ENCODE measurements around the gene CLDN1. TPM values are rescaled to one million over a fixed set of nuclear protein-coding genes. Genes with fewer than 3 reads are reported as not detected.
A peak's percentile ranks its signal among the peaks of the same experiment; 100 is the strongest.

CLDN1 gene
- total and polyA plus RNA-seq, 2 of the 13 experiments (the other 11 are each of a cell fraction or from before 2014, with no cell fraction given) = 42.7 to 51.6 TPM

DNA sequence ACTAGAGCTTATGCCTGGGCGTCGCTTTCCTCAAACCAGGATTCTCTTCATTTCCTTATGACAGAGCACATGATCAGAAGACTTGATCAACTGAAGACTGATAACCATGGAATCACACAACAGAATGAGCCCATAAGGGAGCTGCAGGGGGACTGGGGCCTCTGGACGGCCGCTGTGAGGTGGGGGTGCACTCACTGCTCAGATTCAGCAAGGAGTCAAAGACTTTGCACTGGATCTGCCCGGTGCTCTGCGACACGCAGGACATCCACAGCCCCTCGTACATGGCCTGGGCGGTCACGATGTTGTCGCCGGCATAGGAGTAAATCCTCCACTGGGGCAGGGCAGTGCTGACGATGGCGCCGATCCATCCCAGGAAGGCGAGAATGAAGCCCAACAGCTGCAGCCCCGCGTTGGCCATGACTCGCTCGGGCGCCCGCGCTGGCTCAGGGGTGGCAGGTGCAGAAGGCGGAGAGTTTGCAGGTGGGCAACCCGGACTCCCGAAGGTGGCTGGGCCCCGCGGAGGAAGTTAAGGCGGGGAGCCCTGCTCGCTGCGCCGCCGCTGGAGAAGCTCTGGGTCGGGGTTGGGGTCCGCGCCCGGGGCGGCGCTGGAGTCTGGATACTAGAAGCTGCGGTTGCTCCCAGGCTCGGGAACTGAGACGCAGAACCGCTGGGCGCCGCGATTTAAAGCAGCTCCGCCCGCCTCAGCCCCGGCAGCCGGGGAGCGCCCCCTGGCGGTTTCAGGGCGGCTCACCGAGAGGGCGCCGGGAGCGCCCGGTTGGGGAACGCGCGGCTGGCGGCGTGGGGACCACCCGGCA, at the start of gene CLDN1 (continued):
- TF ChIP-seq, protein P1, sequence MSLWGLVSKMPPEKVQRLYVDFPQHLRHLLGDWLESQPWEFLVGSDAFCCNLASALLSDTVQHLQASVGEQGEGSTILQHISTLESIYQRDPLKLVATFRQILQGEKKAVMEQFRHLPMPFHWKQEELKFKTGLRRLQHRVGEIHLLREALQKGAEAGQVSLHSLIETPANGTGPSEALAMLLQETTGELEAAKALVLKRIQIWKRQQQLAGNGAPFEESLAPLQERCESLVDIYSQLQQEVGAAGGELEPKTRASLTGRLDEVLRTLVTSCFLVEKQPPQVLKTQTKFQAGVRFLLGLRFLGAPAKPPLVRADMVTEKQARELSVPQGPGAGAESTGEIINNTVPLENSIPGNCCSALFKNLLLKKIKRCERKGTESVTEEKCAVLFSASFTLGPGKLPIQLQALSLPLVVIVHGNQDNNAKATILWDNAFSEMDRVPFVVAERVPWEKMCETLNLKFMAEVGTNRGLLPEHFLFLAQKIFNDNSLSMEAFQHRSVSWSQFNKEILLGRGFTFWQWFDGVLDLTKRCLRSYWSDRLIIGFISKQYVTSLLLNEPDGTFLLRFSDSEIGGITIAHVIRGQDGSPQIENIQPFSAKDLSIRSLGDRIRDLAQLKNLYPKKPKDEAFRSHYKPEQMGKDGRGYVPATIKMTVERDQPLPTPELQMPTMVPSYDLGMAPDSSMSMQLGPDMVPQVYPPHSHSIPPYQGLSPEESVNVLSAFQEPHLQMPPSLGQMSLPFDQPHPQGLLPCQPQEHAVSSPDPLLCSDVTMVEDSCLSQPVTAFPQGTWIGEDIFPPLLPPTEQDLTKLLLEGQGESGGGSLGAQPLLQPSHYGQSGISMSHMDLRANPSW (CRISPR knock-in tag; IDR thresholded peaks at IDR 0.05; ENCODE audit: borderline replicate concordance) = no peak; the same call in 1 of the 2 replicates
- TF ChIP-seq NR2F2 (IDR thresholded peaks at IDR 0.05; ENCODE audit: borderline replicate concordance, low read depth) = no peak; the same call in 1 of the 2 replicates
- TF ChIP-seq ZNF768 (CRISPR knock-in tag; IDR thresholded peaks at IDR 0.05) = peak; percentile 72; the same call in 1 of the 2 replicates
- TF ChIP-seq ZNF224 (CRISPR knock-in tag; IDR thresholded peaks at IDR 0.05) = 0 out of 2 replicates have a peak, but pooled peaks have one; percentile 34
- TF ChIP-seq EZH2 (conservative IDR thresholded peaks at IDR 0.05; ENCODE audit: low read depth, low read length) = no peak
- no peak for TF ChIP-seq ZNF326 (CRISPR knock-in tag; IDR thresholded peaks at IDR 0.05; ENCODE audit: borderline replicate concordance)
- TF ChIP-seq, protein P2, sequence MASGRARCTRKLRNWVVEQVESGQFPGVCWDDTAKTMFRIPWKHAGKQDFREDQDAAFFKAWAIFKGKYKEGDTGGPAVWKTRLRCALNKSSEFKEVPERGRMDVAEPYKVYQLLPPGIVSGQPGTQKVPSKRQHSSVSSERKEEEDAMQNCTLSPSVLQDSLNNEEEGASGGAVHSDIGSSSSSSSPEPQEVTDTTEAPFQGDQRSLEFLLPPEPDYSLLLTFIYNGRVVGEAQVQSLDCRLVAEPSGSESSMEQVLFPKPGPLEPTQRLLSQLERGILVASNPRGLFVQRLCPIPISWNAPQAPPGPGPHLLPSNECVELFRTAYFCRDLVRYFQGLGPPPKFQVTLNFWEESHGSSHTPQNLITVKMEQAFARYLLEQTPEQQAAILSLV (CRISPR knock-in tag; IDR thresholded peaks at IDR 0.05; ENCODE audit: borderline replicate concordance) = no peak; the same call in 1 of the 2 replicates
- TF ChIP-seq, protein P3, sequence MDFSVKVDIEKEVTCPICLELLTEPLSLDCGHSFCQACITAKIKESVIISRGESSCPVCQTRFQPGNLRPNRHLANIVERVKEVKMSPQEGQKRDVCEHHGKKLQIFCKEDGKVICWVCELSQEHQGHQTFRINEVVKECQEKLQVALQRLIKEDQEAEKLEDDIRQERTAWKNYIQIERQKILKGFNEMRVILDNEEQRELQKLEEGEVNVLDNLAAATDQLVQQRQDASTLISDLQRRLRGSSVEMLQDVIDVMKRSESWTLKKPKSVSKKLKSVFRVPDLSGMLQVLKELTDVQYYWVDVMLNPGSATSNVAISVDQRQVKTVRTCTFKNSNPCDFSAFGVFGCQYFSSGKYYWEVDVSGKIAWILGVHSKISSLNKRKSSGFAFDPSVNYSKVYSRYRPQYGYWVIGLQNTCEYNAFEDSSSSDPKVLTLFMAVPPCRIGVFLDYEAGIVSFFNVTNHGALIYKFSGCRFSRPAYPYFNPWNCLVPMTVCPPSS (IDR thresholded peaks at IDR 0.05) = no peak
- no peak for TF ChIP-seq ZNF713 (CRISPR knock-in tag; IDR thresholded peaks at IDR 0.05)
- no peak for TF ChIP-seq NFYC (CRISPR knock-in tag; IDR thresholded peaks at IDR 0.05)
- TF ChIP-seq ZNF136 (CRISPR knock-in tag; IDR thresholded peaks at IDR 0.05; ENCODE audit: low read depth) = peak; percentile 48; the same call in 1 of the 2 replicates
- no peak for TF ChIP-seq ZNF652 (CRISPR knock-in tag; IDR thresholded peaks at IDR 0.05; ENCODE audit: borderline replicate concordance, low read depth)
- TF ChIP-seq CBX2 (IDR thresholded peaks at IDR 0.05; ENCODE audit: low read depth, low read length) = no peak
- no peak for TF ChIP-seq CBX2 (CRISPR knock-in tag; IDR thresholded peaks at IDR 0.05; ENCODE audit: low read depth)
- TF ChIP-seq SUZ12 (IDR thresholded peaks at IDR 0.05; ENCODE audit: low read depth, low read length) = no peak
- TF ChIP-seq, protein P4, sequence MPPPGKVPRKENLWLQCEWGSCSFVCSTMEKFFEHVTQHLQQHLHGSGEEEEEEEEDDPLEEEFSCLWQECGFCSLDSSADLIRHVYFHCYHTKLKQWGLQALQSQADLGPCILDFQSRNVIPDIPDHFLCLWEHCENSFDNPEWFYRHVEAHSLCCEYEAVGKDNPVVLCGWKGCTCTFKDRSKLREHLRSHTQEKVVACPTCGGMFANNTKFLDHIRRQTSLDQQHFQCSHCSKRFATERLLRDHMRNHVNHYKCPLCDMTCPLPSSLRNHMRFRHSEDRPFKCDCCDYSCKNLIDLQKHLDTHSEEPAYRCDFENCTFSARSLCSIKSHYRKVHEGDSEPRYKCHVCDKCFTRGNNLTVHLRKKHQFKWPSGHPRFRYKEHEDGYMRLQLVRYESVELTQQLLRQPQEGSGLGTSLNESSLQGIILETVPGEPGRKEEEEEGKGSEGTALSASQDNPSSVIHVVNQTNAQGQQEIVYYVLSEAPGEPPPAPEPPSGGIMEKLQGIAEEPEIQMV (CRISPR knock-in tag; IDR thresholded peaks at IDR 0.05; ENCODE audit: low read depth) = no peak
- TF ChIP-seq, protein P5, sequence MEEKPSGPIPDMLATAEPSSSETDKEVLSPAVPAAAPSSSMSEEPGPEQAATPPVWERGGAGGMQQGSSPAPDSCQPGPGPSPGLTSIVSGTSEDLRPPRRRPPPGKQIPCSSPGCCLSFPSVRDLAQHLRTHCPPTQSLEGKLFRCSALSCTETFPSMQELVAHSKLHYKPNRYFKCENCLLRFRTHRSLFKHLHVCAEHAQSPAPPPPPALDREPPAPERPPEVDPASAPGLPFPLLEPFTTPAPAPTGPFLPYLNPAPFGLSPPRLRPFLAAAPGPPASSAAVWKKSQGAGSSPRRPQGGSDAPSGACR (CRISPR knock-in tag; IDR thresholded peaks at IDR 0.05) = peak; percentile 93
- TF ChIP-seq ZNF839 (CRISPR knock-in tag; IDR thresholded peaks at IDR 0.05; ENCODE audit: borderline replicate concordance) = no peak
- TF ChIP-seq ARID2 (CRISPR knock-in tag; IDR thresholded peaks at IDR 0.05; ENCODE audit: borderline replicate concordance) = peak; percentile 92
- TF ChIP-seq CHD2 (IDR thresholded peaks at IDR 0.05; ENCODE audit: low read depth, low read length) = no peak
- TF ChIP-seq TEAD2 (CRISPR knock-in tag; IDR thresholded peaks at IDR 0.05) = 0 out of 2 replicates have a peak, but pooled peaks have one; percentile 50
